A549 (cell line): ENCODE data around the gene SVIL.
"Not testable (repeated sequence)": the region's sequence is repeated elsewhere in the genome, so short reads cannot be mapped to it uniquely, and the experiment has no call there.

Experiments
- EHMT2 ChIP-seq: fragments of 200-600 bp; sonication (generic); IDR thresholded peaks from 2 replicates; pipeline ENCODE4 v1.6.1; 2016; ENCODE audit warnings: antibody characterized with exemption, low read depth, mild to moderate bottlenecking, moderate library complexity
- EP300 ChIP-seq, 2 experiments: fragments of >200 bp; sonication (Bioruptor Twin); formaldehyde crosslinking; IDR thresholded peaks; 2 replicates in 1 of 2; 3 replicates in 1 of 2; pipeline ENCODE4 v1.6.1; 2016 to 2017
- JUNB ChIP-seq: fragments of >200 bp; sonication (Bioruptor Twin); formaldehyde crosslinking; IDR thresholded peaks from 2 replicates; pipeline ENCODE4 v1.6.1; 2016
- POLR2A ChIP-seq: IDR thresholded peaks from 2 replicates; pipeline ENCODE4 v1.6.1; 2012; ENCODE audit warnings: mild to moderate bottlenecking, low read length
- POLR2AphosphoS2 ChIP-seq: conservative IDR thresholded peaks from 2 replicates; pipeline ENCODE4 v1.6.1; 2012; ENCODE audit warnings: low read length, improper control_type of control experiment, inconsistent platforms
- RAD21 ChIP-seq, 2 experiments: fragments of >200 bp in 1 of 2; sonication (Bioruptor Twin) in 1 of 2; formaldehyde crosslinking in 1 of 2; IDR thresholded peaks in 1 of 2; conservative IDR thresholded peaks in 1 of 2; 2 replicates in 1 of 2; 3 replicates in 1 of 2; pipeline ENCODE4 v1.6.1; 2012 to 2018; ENCODE audit warnings: inconsistent platforms in 1 of 2
- RFX5 ChIP-seq: fragments of 450-650 bp; IDR thresholded peaks from 2 replicates; pipeline ENCODE4 v1.7.1; 2014; ENCODE audit warnings: antibody characterized with exemption, mild to moderate bottlenecking, moderate library complexity
- TF ChIP-seq, protein P1 (sequence below): fragments of >200 bp; sonication (Bioruptor Twin); formaldehyde crosslinking; IDR thresholded peaks from 3 replicates; pipeline ENCODE4 v1.5.1; 2016

- TF ChIP-seq, protein P1, sequence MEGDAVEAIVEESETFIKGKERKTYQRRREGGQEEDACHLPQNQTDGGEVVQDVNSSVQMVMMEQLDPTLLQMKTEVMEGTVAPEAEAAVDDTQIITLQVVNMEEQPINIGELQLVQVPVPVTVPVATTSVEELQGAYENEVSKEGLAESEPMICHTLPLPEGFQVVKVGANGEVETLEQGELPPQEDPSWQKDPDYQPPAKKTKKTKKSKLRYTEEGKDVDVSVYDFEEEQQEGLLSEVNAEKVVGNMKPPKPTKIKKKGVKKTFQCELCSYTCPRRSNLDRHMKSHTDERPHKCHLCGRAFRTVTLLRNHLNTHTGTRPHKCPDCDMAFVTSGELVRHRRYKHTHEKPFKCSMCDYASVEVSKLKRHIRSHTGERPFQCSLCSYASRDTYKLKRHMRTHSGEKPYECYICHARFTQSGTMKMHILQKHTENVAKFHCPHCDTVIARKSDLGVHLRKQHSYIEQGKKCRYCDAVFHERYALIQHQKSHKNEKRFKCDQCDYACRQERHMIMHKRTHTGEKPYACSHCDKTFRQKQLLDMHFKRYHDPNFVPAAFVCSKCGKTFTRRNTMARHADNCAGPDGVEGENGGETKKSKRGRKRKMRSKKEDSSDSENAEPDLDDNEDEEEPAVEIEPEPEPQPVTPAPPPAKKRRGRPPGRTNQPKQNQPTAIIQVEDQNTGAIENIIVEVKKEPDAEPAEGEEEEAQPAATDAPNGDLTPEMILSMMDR, result not testable (repeated sequence)
- TF ChIP-seq EP300 (IDR thresholded peaks at IDR 0.05); RFX5; EHMT2; RAD21 (conservative IDR thresholded peaks at IDR 0.05 in 1 of 2, IDR thresholded peaks at IDR 0.05 in 1 of 2); POLR2A; POLR2AphosphoS2; JUNB: not testable (repeated sequence)
Measured at GRCh38 chr10:29515879-29516278, 118.9 kb downstream of the SVIL start.
